Measurements from ENCODE around the gene MFAP2.

Gene MFAP2

DNA sequence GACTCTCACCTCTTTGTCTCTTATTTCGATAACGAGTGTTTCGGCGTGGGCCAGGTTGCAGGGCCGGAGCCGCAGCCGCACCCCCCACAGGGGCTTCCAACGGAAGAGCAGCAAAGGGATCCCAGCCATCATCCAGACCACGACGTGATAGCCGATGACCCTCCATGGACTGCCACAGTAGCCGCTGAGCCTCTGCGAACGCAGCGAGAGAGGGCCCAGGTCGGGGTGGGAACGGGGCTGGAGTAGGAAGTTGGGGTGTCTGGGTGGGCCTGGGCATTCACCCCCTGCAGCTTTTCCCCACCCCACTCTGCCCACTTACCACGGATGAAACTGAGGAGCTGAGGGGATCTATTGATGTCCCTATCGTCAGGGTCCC lies 24.9 kb upstream of the MFAP2 start:
- DNase-seq, result no peak

DNA sequence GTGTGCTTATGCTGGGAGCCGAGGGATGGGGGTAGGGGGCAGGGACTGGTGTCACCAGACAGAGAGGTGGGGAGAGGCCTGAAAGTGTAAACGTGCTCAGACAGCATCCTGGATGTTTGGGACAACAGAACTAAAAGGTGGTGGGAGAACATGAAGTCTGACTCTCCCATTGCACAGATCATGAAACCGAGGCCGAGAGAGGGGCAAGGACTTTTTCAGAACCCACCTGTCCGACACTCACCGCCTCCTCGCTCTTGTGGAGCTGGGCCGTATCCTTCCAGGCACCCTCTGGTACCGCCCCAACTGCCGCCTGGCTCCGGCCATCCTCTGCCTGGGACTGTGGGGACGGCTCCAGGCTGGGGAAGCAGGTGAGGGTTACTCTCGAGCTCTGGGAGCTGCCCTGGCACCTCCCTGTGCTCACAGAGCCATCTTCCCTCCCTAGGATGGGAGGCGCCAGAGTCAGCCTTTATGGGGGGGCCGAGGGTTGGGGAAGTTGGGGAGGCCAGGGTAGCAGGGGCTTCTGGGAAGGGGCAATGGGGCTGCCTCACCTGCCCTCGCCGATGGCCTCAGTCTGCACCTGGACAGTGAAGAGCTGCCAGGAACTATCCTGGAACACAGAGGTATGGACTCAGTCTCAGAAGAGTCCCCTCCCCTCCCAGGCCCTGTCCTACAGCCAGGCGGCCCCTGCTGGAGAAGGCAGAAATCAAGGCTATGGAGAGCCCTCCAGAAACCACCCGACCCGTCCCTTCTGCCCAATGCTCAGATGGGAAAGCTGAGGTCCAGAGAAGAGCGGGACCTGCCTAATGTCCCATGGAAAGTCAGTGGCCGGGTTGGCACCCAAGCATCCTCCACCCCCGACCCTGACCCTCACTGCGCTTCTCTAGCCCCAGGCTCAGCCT lies 24.3 kb upstream of the MFAP2 start:
- no peak for DNase-seq

DNA sequence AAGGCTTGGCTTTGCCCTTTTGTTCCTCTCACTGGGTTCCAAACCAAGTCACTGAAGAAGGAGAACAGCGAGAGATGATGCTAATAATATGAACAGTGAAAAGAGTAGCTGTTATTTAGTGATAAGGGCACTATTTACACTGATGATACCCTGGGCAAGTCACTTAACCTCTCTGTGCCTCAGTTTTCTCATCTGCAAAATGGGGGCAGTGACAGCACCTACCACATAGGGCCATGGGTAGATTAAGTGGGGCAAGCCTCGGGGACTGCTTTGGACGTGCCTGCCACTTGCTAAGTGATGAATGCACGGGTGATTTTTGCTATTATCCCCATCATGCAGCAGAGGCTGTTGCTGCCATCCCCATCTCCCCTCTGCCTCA lies 22.1 kb upstream of the MFAP2 start:
- no peak for DNase-seq

DNA sequence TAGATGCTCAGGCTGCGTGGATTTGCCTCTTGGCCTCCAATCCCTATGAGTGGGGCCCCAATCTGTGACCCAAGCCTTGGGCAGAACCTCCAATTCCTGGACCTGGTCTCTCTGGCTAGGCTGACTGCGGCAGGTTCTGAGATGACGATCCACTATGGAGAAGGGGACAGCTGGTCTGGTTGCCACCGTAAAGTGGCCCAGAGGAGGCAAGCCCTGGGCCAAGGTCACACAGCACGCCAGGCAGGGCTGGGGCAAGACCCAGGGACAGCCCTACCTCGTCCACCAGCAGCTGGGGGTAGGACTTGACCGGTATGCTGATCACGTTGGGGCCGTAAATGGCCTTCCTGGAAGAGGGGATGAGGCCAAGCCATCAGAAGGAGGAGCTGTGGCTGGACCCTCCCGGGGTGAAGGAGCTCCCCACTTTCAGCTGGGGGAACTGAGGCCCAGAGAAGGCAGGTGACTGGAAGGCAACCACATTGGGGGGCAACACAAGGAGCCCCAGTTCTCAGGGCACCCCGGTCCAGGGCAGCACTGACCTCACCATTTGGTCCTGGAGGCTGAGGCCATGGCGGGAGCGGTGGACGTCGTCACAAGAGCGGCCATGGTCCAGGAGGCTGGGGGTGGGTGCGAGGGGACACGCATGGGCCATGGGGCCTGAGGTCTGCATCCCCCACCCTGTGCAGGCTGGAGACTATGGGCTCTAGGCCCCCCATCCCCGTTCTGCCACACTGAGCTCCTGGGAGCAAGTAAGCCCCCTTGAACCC lies 21.5 kb upstream of the MFAP2 start:
- DNase-seq, result no peak

DNA sequence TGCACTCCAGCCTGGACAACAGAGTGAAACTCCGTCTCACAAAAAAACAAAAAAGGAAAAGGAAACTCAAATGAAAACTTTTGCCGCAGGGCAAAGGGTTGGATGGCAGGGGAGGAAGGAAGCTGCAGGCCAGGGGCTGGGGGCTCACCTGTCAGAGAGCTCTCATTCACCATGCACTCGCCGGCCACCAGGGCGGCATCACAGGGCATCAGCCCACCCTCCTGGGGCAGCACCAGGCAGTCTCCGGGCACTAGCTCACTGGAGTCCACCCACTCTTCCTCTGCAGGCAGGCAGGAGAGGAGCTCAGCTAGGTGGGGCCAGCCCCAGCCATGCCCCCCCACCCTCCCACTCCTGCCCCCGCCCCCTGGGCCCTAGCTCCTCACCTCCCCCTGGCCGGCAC lies 19.4 kb upstream of the MFAP2 start:
- DNase-seq, result no peak

DNA sequence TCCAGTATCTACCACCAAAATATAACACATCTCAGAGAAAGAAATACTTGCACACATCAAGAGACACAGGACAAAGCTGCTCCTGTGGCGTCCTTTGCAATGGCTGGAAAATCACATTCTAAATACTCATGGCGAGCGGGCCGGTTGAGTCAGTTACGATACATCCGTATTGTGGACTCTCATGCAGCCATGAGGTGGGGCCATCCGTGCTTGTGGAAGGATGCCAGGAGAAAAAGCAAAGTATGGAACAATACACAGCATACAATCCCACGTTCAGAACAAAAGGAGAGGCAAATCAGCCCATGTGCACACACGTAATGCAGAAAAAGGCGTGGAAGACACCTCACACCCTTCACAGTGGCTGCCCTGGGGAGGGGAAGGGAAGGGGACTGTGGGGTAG lies 18.2 kb upstream of the MFAP2 start:
- no peak for DNase-seq

DNA sequence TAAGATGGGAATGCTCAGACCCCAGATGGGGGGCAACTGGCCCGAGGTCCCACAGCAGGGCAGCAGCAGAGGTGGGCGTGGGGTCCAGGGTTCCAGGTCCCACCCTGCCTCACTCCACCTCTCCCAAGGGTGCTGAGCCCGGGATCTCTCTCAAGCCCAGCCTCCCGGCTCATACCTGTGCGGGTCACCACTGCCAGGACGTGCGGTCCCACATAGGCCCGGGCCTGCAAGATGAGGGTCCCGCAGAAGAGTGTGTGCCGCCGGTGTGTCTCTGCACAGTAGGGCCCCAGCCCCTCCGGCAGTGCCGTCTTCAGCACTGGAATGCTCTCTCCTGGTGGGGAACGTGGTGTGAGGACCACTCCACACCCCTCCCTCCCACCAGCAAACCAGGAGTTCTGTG lies 16.4 kb upstream of the MFAP2 start:
- DNase-seq, result no peak

DNA sequence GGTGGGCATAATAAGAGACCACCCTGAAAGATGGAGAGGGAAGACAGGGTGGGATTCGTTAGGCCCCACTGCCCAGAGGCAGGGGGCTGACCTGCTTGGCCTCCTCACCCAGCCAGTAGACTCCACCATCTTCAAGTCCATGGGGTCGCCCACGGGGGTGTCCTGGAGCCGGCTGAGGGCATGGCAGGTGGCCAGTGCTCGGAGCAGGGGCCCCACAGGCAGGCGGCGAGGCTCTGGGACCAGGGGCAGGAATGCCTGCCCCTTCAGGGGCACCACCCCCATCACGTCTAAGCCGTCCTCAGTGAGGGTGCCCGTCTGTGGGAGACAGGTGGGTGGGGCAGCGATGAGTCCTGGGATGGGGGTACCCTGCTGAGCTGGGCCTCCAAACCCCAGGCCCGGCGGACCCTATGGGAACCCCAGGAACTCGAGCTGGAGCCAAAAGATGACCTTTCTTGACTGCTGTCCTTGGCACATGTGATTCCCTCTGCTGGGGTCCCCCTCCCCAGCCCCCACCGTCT lies 13.2 kb upstream of the MFAP2 start:
- no peak for DNase-seq

DNA sequence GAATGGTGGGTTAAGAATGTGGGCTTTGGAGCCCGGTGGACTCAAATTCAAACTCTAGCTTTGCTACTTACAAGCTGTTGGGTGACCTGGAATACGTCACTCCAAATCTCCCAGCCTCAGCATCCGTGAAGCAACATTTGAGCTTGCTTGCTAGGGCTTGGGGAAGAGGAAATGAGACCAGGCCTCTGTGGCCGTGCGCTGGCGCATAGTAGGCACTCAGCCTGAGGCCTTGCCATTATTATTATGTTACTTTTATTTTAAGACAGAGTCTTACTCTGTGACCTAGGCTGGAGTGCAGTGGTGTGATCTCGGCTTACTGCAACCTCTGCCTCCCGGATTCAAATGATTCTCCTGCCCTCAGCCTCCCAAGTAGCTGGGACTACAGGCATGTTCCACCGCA lies 12.3 kb upstream of the MFAP2 start:
- no peak for DNase-seq

DNA sequence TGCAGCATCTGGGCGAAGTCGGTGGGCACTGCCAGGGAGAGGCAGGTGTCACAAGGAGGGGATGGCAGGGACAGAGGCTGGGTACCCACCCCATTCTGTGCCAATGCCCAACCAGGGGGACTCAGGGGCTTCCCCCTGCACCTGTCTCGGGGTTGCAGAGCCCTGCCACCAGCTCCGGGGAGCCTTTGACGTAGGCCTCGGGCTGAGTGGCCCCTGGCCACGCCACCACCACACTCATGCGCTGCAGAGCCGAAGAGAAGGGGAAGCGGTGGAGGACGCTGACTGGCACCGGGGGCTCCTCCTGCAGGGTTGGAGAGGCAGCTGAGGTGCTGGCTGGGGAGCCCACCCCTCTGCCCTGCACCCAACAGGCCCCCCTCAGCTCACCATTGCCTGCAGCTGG lies 11.7 kb upstream of the MFAP2 start:
- no peak for DNase-seq

DNA sequence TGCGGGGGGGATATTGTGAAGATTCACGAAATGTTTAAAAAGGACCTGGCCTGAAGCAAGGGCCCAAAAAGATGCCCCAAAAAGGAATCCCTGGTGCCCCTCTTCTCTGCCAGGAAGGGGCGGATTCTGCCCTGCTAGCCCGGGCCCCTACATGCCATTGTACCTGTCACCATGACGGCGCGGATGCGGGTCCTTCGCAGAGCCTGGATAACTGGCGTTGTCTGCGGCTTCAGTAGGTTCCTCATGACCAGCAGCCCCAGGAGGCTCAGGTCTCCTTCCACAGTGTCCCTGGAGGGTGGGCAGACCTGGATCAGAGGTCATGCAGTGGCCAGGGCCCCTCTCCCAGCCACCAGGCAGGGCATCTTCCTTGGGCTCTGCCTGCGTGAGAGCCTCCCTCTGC lies 11.2 kb upstream of the MFAP2 start:
- no peak for DNase-seq

DNA sequence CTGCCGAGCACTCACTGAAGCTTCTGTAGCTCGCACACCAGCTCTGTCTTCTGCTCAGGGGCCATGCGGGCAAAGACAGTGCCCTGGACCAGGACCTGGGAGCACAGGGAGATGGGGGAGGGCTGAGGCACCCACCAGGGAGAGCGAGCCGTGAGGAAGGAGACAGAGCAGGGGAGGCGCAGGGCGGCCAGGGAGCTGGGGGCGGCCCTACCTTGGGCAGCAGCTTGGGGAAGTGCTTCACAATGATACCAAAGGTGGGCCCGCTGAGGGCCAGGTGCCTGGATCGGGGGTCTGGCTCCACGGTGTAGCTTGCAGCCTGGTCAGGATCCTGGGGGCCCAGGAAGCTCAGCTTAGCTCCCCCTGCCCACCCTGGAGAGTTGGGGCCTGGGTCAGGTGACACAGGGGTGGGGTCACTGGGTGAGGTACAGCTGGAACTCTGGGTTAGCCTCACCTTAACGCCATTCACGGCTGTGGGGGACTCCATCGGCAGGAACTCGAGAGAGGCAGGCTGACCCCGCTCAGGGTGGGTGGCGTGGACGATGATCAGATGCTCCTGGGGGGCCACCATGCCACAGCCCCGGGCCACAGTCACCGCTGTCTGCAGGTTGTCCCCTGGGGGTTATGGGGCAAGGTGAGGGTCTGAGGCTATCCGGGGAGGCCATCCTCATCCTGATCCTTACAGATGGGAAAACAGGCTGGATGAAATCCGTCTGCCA lies 9.4 kb upstream of the MFAP2 start:
- DNase-seq, result no peak

DNA sequence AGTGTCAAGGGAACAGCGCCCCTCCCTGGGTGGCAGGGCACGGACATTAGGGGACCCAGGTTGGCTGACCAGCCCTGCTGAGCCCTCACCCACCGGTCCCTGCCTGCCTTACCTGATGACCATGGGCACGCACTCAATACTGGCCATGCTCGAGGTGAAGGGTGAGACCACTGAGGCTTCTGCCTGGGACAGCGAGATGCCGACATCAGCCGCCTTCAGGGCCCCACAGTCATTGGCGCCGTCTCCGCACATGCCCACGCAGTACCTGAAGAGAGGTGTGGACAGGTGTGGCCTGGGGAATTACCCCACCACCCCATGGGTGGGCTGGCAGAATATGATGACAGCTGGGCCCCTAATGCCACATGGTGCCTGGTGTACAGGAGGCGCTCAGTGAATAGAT lies 7.8 kb upstream of the MFAP2 start:
- DNase-seq, result no peak

DNA sequence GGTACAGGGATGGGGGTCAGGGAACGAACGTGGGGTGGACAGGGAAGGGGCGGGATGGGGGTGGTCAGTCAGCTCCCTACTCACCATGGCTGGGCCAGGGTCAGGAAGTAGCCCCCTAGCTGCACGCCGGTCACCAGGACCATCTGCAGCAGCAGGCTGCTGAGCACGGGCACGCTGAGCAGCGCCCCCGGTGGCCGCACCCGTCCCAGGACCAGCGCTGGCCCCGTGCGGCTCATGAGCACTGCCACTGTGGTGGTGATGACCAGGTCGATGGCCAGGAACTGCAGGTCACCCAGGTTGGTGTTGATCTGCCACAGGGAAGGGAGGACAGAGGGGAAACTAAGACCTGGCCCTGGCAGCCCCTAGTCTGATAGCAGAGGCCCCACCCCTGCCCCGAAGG lies 6.5 kb upstream of the MFAP2 start:
- DNase-seq, result no peak

DNA sequence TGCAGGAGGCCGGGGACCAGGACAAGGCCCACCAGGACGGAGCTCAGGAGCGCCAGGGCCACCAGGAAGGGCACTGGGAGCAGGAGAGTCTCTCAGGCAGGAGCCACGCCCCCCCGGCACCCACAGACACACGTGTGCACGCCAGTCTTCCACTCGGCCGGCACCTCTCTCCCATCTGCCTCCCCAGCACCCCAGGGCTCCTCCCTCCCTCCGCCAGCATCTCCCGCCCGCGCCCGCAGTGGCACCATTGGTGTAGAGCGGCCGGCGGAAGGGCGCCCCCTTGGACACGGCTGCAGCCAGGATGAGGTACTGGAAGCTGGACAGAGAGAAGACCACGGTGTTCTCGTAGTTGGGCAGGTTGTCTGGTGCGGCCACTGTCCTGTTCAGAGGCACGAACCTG lies 6.1 kb upstream of the MFAP2 start:
- DNase-seq, result no peak

DNA sequence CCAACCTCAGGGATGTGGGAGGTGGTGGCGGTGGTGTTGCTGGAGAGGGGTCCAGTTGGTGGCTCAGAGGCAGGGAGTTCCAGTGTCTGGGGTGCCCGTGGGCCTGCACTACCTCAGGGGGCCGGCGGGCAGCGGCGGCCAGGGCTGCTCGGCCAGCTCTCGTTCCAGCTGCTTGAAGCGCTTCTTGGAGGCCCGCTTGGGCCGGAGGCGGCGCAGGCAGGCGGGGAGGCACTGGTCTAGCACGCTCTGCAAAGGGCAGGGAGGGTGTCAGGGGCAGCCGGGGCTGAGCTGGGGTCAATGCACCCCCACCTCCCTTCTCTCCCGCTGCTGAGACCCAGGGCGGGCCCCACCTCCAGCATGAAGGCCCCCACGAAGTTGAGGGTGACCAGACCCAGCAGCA lies 5.7 kb upstream of the MFAP2 start:
- no peak for DNase-seq

DNA sequence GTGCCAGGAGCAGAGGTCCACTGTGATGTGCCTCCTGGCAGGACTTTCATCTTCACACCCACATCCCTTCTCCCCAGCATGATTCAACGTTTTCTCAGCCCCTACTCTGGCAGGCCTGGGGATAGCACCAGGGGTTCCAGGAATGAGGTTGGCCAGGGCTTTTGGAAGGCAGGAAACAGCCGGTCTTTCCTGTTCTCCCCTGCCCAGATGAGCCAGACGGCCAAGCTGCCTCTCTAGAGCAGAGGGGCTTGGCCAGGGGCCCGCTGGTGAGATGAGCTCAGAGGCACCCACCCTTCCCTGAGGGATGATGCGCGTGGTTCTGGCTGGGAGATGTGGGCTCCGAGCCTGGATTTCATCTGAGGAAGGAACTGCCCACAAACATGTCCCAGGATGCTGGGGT lies 4.3 kb upstream of the MFAP2 start:
- DNase-seq, result no peak

DNA sequence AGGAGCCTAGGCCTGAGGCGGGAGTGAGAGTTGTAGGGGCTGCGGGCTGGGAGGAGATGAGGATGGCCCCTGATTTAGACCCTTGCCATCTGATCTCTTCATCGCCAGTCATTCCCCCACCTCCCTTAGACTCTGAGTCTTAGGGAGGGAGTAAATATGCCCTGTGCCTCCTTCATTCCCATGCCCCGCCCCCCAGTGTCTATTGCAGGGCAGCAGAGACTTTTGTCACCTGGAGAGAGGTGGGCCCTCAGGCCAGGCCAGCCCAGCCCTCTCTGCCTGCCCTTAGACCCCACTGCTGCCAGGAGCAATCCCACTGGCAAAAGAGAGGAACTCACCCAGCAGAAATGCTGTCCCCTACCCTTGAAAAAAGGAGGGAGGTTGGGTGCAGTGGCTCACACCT lies 3.2 kb upstream of the MFAP2 start:
- DNase-seq, result no peak

DNA sequence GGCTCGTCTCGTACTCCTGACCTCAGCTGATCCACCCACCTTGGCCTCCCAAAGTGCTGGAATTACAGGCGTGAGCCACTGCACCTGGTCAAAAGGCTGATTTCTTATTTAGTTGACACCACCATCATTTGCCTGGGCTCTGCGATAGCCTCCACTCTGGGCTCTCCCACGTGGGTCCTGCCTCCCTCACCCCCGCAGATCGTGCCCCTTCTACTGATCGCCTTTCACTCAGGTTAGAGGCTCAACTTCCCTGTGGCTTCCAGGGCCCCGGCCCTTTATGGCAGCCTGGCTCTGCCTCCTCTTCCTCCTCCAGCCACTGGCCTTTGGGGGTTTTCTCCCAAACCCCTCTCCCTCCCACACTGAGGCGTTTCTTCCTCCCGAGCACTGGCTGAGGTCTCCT lies 2.5 kb upstream of the MFAP2 start:
- no peak for DNase-seq

DNA sequence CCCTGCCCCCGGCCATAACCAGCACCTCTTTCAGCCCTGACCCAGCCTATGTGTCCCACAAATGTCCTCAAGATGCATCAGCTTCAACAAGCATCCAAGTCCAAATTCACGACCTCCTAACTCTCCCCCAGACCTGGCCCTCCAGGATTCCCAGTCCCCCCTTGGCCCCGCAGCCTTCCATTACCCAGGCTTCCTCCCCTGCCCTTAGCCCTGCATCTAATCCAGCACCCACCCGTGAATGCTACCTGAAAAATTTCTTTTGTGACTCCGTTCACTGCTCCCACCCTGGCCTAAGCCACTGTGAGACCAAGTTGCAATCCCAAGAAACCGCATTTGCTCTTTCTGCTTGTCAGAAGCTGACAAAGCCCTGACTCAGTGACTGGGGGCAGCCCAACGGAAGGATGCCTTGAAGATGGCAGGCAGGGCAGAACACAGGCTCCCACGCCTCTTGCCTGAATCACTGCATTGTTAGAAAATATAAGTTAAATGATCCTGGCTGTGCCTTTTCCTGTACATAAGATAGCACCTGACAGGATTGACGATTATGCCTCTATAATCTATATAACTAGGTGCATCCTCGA lies 939 bp upstream of the MFAP2 start:
- DNase-seq, result no peak

DNA sequence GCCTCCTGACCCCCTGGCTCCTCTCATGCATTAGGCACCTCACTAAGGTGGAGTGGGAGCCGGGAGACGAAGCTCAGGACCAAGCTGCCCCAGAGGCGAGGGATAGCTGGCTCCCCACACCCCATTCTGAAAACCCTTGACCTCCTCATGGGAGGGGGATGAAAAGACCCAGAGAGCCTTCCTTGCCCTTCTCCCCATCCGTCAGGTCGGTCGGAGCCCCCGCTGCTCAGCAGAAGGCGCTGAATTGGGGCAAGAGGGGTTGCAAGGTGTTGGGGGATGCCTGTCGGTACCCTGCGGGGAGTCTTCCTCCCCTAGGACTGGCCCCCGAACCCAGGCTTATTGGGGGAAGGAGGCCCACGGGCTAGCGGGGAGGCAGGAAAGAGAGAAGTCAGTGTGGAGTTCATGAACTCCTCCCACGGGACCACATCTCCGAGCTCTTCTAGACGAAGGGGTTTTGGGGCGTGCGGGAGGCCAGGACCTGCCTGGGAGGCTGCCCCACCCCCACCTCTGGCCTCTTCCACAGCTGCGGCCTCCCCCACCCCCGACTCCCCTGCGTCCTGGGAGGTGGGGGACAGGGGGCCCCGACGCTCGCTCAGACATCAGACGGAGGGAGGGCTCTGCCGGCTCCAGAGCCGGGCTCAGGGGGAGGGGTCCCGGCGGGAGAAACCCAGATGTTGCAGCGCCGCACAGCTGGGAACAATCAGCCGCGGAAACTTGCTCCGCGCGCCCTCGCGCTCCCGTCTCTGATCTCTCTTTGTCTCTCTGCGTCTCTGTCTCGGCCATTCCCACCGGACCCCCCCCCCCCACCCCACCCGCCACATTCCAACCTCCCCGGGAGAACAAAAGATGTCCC lies 719 bp downstream of the MFAP2 start:
- no peak for DNase-seq
